Gastroesophageal sphincter (tissue), 3 donors: Measurements from ENCODE around the gene U2AF2.

Experiments used
- EP300 ChIP-seq: sonication (generic); formaldehyde crosslinking; IDR thresholded peaks from one replicate; pipeline ENCODE4 v1.6.1; 2017; ENCODE audit warnings: antibody characterized with exemption, mild to moderate bottlenecking
- POLR2AphosphoS5 ChIP-seq: sonication (generic); formaldehyde crosslinking; IDR thresholded peaks from one replicate; pipeline ENCODE4 v1.6.1; 2017; ENCODE audit warnings: antibody characterized with exemption
- TF ChIP-seq, protein P1 (sequence below), 4 experiments: fragments of 200-600 bp in 2 of 4; fragments of 450-650 bp in 2 of 4; sonication (generic) in 1 of 4; IDR thresholded peaks; one replicate each; pipeline ENCODE4 v1.5.1; 2017 to 2019; ENCODE audit warnings: antibody characterized with exemption in 4 of 4, mild to moderate bottlenecking in 2 of 4, moderate library complexity in 2 of 4

GRCh38 chr19:55649268-55650125, 5.3 kb upstream of the U2AF2 start:
- TF ChIP-seq, protein P1, sequence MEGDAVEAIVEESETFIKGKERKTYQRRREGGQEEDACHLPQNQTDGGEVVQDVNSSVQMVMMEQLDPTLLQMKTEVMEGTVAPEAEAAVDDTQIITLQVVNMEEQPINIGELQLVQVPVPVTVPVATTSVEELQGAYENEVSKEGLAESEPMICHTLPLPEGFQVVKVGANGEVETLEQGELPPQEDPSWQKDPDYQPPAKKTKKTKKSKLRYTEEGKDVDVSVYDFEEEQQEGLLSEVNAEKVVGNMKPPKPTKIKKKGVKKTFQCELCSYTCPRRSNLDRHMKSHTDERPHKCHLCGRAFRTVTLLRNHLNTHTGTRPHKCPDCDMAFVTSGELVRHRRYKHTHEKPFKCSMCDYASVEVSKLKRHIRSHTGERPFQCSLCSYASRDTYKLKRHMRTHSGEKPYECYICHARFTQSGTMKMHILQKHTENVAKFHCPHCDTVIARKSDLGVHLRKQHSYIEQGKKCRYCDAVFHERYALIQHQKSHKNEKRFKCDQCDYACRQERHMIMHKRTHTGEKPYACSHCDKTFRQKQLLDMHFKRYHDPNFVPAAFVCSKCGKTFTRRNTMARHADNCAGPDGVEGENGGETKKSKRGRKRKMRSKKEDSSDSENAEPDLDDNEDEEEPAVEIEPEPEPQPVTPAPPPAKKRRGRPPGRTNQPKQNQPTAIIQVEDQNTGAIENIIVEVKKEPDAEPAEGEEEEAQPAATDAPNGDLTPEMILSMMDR (IDR thresholded peaks at IDR 0.05) = no peak
- TF ChIP-seq POLR2AphosphoS5 (no peak), EP300 (no peak)
